GM19467 (cell line): ENCODE measurements around the gene TUBGCP2.

Experiments used
- ATAC-seq: cut with Tn5 transposase; IDR thresholded peaks from one replicate; pipeline ENCODE4 v1.9.1; 2021; ENCODE audit warnings: mild to moderate bottlenecking, moderate library complexity; ENCODE audit not compliant: unreplicated experiment

TUBGCP2 gene

DNA sequence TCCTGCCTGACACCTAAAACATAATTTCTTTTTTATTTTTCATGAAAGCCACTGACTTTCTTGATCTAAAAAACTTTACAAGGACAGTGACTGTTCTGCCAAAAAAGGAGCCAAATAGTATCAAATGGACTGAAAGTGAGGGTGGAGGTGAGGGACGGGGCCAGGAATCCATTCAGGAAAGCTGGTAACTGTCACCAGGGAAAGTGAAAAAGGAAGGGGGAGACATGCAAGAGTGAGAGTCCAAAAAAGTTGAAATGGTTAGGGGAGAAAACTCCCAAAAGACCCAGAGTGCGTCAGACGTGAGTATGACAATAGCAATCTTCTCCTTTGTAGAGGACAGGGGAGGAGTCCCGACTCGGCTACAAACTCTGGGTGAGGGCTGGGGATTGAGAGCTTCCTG lies 35.6 kb upstream of the TUBGCP2 start:
- ATAC-seq, result no peak

DNA sequence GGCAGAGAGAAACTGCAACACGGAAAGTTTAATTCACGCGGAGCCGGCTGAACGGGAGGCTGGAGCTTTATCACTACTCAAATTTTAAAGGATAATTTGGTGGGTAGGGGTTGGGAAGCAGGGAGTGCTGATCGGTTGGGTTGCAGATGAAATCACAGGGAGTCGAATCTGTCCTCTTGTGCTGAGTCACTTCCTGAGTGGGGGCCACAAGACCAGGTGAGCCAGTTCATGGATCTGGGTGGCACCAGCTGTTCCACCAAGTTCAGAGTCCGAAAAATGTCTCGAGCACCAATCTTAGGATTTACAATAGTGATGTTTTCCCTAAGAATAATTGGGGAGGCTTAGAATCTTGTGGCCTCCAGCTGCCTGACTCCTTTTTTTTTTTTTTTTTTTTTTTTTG lies 34.9 kb upstream of the TUBGCP2 start:
- no peak for ATAC-seq

DNA sequence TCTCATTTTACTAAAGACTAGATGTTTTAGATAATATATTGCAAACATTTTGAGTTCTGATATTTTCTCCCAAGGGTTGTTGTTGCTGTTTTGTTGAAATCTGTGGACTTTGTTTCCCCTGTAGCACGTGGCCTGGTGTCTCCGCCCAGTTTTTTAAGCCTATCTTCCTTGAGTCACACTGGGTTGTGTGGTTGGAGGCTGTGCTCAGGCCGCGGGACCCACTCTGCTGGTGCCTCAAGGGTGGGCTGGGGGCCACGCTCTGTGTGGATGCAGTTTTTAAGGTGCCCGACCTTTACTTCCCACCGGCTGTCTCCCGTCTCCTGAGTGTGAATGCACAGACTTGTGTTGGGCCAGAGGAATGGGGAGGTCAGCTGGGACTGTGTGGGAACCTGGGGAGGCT lies 34.3 kb upstream of the TUBGCP2 start:
- no peak for ATAC-seq

DNA sequence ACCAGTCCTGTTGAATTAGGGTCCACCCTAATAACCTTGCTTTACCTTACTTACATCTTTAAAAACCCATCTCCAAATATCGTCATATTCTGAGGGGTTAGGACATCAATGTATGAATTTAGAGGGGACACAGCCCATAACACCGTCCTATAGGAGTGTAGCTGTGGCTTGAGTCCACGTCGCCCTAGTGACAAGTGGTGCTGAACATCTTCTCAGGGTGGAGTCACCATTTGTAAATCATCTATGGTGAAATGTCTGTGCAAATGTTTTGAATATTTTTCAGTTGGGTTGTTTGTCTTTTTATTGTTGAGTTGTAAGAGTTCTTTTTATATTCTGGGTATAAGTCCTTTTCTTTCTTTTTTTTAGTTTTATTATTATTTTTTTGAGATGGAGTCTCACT lies 33.3 kb upstream of the TUBGCP2 start:
- ATAC-seq, result no peak

DNA sequence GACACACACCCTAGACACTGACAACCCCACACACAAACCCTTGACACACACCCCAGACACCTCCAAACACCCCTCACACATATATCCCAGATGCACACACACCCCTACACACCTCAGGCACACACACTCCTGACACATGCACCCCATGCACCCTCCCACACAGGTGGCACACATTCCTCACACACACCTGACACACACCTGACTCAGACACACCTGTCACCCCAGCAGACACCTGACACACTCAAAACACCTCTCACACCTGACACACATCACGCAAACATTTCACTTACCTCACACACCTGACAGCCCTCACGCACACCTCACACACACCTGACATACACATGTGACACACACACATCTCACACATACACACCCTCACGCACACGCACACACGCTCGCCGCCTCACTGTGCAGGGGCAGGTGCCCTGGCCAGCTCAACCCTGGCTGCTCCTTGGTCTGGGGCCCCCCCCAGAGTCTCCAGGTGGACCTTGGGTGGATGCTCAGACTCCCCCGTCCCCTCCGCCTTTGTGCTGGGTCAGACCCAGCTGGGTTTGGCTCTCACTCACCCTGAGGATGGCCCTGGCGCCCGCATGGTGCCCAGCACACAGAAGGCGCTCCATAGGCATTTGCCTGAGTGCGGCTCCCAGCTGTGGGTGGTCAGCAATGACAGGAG lies 31.2 kb upstream of the TUBGCP2 start:
- no peak for ATAC-seq

DNA sequence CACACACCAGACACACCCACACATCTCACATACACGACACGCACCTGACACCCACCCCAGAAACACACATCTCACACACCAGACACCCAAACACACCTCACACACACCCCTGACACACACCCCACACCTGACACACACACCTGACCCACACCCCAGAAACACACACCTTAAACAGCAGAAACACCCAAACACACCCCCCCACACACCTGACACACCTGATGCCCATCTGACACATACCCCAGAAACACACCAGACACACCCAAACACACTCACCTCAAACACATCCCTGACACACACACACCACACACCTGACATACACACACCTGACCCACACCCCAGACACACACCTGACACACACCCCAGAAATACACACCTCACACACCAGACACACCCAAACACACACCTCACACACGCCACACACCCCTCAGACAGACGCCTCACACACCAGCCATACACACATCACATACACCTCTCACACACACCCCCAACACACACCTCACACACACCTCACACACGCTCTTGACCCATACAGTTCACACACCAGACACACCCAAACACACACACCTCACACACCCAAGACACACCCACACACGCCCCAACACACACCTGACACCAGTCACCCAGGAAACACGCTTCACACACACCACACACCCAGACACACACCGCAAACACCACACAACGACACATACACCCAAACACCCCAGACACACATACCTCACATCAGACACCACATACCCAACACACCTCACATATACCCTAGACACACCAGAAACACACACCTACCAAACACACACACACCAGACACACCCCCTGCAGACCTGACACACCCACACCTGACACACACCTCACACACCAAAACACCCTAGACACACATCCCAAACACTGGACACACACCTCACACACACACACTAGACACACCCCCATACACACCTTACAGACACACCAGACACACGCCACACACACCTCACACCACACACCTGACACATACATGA lies 29.7 kb upstream of the TUBGCP2 start:
- no peak for ATAC-seq

DNA sequence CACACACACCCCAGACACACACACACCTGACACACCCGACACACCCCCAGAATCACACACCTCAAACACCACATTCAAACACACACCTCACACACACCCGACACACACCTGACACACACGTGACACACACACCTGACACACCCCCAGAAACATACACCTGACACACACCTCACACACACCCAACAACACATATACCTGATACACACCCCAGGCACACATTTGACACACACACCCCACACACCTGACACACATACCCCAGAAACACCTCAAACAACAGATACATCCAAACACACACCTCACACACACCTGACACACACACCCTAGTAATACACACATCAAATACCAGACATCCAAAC lies 28.7 kb upstream of the TUBGCP2 start:
- ATAC-seq, result no peak

DNA sequence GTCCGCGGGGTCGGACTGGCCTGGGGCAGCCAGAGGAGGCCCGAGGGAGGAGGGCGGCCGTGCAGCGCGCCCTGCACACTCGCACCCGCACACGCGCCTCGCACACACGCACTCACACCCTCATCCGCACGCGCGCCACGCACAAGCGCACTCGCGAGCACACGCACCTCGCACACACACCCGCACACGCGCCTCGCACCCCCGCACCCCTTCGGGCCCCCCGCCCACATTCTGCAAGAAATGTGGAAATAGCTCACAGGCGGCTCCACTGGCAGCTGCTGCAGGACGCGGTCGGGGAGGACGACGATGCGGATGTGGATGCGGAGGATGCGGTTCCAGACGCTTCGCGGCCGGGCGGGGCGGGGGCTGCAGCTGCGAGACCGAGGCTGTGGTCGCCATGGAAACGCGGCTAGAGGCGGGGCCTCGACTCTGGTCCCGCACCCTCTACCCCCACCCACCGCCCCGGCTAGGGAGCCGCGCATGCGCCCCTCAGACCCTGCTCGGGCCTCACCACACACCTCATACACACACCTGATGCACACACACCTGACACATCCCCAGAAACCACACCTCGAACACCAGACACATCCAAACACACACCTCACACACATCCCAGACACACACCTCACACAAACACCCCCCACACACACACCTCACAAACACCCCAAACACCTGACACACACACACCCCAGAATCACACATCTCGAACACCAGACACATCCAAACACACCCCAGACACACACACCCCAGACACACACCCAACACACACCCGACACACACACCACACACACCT lies 28.1 kb upstream of the TUBGCP2 start, which contains the start of gene CALY:
Gene CALY, minus strand, starts transcription at position 320 of the 793 bp plus-strand sequence. CDS start 7,907 bp downstream, outside the sequence.
- no peak for ATAC-seq

DNA sequence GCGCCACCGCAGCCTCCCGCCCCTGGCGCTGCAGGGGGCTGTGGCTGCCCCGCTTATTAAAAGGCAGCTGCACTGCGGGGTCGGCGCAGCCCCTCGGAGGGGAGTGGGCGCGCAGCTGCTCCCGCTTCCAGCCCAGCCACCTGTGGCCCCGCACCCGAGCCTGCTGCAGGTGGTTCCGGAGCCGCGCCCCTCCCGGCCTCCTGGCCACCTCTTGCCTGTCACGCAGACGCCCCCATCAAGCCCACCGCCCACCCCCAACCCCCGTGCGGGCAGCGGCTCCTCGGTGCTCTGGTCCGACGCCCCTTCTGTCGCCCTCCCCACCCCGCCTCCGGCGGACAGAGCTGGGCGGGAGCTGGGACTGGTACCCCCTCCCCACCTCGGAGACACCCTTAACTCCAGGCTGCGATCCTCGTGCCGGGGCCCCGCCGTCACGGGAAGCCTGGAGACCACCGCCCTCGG lies 27.5 kb upstream of the TUBGCP2 start:
- ATAC-seq, result no peak

DNA sequence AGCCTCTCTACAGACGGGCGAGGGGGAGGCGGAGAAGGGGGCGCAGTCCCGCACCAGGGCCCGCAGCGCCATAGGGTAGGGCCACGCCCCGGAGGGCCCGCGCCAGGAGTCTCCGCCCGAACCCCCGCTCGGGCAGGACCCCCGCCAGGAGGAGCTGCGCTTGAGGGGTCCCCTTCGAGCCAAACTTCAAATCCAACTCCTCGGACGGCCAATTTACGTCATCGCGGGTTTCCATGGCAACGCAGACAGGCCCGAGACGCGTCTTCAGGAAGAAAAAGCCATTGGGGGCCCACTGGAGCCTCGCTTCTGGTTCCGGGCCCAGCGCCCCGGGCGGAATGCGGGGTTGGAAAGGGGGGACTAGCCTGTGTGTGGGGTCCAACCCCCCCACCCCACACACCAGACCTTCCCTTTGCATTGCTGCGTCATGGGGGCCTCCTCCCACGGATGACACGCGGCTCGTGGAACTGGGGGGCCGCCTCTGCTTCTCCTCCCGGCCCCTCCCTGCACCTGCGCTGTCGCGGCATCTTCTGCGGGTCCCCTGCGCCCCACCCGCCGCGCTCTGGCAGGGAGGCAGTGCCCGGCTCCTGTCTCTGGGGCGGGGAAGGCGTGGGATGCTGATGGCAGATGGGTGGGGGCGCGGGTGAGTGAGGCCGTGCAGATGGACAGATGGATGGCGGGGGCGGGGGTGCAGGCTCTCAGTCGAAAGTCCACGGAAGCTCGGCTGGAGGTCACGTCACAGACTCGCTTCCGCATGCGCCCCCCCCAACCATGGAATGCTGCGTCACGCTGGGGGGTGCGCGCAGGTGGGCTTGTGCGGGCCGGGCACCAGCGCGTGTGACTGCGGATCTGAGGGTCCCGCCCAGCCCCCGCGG lies 26.8 kb upstream of the TUBGCP2 start:
- no peak for ATAC-seq

DNA sequence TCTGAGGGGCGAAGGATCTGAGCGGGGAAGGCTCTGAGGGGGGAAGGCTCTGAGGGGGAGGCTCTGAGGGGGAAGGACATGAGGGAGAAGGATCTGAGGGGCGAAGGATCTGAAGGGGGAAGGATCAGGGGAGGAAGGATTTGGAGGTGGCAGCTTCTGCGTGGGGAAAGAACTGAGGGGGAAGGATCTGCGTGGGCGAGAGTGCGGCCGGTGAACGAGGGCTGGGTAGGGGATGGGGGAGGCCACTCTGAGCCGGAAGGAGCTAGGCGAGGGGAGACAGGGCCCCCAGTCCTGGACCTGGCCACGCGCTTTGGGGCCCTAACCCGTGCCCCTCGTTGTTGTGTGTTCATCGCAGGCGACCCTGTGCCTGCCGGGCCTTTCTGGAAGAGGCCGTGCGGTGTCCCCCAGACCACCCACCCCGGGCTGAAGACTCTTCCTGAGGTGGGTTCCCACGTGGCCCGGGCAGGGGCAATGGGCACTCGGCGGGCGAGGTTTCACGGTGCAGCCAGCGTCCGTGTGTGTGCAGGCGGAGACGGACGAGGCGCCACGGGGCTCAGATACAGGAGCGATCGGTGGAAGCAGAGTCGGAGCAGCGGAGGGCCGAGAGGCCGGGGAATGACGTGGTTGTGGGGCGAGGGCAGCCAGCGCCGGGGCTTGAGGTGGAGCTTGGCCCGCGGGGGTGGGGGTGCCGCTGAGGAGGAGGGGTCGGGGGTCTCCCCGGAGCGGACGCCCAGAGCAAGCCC lies 26.0 kb upstream of the TUBGCP2 start:
- no peak for ATAC-seq

DNA sequence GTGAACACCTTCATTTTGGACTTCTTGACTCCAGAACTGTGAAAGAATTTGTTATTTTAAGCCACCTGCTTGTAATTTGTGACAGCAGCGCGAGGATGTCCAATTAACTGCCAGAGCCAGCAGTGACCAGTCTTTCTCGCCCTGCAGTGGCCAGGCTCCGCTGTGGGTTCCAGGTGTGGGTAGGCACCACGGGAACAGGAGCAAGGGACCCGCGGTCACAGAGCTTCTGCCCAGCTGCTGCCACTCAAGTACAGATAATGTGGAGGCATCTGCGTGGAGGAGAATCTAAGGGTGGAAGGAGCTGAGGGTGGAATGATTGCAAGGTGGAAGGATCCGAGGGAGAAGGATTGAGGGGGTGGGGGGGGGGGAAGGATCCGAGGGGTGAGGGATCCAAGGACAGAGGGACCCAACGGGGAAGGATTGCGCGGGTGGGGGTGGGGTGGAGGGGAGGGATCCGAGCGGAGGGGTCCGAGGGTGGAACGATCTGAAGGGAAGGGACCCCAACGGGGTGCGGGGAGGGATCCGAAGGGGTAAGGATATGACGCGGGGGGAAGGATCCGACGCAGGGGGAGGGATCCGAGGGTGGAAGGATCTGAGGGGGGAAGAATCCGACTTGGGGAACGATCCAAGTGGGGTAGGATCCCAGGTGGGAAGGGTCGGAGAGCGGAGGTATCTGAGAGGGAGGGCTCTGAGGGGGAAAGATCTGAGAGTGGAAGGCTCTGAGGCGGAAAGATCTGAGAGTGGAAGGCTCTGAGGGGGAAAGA lies 24.4 kb upstream of the TUBGCP2 start:
- ATAC-seq, result no peak

DNA sequence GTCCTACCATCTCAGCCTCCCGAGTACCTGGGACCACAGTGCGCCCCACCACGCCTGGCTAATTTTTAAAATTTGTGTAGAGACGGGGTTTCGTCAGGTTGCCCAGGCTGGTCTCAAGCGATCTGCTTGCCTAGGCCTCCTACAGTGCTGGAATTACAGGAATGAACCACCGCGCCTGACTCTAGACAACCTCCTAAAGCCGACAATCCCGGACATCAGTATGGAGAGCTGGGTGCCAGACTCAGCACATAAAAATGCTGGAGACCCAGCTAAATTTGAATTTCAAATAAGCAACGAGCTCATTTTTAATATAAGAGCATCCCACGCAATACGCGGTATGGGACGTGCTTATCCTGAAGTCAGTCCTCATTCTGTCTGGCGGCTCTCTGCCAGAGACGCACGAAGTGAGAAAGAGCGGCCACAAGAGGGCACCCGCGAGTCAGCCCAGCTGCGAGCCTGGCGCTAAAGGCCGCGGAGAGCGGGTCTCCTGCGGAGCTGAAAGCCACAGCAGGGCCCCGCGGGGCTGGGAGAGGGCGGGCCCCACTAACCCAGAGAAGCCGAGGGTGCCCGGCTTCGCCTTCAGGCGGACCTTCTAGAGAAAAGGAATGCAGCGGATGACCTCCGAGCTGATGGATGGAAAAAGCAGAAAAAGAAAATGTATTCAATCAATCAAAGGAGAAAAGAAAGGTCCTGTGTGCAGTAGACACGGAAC lies 21.0 kb upstream of the TUBGCP2 start:
- ATAC-seq, result peak; percentile 78

DNA sequence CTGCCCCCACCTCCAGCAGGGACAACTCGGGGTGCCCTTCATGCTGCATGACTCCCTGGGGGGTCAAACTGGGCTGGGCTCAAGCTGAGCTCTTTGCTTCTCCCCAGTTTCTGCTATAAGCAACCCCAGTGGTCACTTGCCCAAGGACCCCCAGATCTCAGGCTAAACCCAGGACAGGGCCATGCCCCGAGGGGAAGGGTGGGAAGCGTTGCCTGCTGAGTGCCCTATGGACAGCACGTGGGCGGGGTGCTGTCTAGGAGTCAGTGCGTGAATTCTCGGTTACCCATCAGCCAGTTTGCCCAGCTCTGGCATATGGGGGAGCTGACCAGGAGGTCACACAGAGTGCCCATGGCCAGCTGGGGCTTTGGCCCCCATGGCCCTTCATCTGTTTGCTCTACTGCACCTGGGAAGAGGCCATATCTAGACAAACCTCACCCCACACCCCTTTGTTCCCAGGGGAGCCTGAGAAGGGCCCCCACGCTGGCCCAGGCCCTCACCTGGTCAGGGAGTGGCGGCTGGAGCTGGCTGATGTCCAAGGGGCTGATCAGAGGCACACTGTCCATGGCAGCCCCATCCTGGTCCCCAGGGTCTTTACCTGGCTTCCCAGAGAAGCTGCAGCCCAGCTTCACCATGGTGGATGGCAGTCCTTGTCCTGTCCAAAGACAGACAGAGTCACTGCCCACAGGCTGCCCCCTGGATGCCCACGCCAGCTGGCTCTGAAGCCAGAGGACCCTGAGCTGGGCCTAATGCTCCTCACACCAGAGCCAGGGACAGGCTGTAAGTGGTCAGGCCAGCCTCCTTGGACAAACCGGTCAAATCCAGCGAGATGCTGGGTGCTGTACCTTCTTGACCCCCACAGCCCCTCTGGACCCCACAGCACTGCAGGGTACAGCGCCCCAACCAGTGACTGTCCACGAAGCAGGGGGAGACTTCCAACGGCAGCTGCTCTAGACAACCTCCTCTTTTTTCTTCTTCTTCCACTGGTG lies 20.0 kb upstream of the TUBGCP2 start:
- no peak for ATAC-seq

DNA sequence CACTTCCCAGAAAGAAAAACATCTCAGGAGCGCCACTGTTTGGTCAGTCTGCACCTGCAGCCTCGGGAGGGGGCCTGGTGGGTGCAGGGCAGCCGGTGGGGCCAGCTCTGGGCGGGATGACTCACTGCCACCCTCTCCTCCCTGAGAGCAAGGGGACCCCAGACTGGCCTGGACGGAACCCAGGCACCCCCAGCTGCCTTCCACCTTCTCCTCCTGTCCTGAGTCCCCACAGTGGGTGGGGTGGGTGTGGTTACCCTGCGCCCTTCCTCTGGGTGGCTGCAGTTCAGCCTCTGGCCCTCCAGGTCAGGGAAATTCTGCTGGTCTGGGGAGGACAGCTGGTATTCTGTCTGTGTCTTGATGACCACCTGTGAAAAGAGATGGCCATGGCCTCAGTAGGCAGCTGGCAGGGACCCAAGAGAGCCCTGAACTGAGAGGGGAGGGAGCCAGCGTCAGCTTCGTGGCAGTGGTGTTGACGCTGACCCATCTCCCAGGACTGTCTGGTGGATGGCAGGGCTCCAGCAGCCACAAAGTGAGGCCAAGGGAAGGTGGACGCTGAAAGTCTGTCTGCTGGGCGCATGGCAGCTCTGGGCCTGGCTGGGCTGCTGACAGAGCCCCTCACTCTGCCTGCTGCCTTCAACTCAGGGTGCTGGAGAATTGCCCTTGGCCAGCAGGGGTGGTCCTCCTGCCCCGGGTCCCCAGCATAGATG lies 19.1 kb upstream of the TUBGCP2 start:
- ATAC-seq, result no peak
